HPDE6-E6E7 (cell line): ENCODE measurements around the gene ATP5F1D.

Experiments
- DNase-seq: peaks from one replicate; pipeline ENCODE4 v3.0.0; 2011; ENCODE audit warnings: missing footprints; ENCODE audit errors: extremely low spot score

Gene ATP5F1D

DNA sequence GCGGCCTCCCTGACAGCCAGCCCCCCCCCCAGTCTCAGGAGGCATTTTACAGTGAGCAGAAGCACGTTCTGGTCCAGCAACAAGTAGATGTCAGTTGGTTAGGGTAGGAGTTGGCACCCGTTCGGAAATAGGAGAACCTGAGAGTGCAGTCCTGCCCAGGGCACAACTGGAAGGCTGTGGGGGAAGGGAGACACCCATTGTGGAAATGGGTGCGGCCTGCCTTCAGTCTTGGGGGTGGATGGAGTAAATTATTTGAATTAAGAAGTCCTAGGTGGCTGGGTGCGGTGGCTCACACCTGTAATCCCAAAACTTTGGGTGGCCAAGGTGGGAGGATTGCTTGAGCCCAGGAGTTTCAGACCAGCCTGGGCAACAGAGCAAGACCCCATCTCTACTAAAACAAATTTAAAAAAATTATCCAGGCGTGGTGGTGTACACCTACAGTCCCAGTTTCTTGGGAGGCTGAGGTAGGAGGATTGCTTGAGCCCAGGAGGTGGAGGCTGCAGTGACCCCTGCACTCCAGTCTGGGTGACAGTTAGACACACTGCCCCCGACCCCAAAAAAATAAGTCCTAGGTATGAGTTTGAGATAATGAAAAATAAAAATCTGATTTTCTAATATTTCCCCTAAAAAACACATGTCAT, 28.8 kb downstream of the ATP5F1D start:
- DNase-seq, result no peak

DNA sequence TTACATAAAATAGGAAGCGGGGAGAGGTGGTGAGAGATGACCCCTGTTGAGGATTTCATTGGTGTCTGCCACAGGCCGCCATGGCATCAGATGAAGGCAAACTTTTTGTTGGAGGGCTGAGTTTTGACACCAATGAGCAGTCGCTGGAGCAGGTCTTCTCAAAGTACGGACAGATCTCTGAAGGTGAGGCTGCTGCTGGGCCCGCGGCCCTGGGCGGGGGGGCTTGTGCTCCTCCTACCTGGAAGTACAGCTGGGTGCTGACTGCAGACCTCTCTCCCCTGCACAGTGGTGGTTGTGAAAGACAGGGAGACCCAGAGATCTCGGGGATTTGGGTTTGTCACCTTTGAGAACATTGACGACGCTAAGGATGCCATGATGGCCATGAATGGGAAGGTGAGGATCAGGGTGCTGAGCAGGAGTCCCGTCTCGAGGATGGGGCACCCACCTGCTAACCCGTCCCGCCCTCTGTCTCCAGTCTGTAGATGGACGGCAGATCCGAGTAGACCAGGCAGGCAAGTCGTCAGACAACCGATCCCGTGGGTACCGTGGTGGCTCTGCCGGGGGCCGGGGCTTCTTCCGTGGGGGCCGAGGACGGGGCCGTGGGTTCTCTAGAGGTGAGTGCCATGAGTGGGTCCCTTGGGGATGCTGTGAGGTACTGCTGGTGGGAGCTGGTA, 29.4 kb downstream of the ATP5F1D start:
- no peak for DNase-seq

DNA sequence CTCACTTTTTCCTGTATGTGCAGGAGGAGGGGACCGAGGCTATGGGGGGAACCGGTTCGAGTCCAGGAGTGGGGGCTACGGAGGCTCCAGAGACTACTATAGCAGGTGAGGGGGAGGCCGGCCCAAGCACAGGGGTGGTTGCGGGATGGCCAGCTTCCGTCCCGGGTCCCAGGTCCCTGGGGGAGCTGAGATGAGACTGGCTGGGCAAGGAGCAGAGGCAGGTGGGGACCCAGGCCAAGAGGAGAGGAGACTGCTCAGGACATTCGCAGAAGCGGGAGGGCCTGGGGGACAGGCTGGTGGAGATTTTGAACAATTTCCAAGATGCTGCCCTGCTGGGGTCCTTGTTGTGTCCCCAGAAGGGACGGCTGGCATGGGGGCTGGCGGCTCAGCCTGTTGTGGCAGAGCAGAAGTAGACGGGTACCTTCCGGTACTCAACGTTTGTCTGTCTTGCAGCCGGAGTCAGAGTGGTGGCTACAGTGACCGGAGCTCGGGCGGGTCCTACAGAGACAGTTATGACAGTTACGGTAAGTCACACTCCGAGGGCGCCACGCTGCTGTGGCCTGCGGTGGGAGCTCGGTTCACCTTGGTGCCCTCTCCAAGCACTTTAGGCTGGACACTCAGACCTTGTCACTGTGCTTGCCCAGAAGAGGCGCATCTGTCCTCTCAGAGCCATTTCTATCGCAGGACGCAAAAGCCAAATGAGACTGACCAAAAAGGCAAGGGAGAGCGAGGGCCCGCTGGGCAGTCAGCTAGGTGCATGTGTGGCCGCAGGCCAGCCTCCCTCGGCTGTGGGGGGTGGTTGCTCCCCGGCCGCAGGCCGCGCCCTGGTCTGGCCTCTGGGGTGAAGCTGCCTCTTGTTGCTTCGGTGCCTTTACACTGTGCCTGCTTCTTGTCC, 30.2 kb downstream of the ATP5F1D start:
- DNase-seq, result no peak

DNA sequence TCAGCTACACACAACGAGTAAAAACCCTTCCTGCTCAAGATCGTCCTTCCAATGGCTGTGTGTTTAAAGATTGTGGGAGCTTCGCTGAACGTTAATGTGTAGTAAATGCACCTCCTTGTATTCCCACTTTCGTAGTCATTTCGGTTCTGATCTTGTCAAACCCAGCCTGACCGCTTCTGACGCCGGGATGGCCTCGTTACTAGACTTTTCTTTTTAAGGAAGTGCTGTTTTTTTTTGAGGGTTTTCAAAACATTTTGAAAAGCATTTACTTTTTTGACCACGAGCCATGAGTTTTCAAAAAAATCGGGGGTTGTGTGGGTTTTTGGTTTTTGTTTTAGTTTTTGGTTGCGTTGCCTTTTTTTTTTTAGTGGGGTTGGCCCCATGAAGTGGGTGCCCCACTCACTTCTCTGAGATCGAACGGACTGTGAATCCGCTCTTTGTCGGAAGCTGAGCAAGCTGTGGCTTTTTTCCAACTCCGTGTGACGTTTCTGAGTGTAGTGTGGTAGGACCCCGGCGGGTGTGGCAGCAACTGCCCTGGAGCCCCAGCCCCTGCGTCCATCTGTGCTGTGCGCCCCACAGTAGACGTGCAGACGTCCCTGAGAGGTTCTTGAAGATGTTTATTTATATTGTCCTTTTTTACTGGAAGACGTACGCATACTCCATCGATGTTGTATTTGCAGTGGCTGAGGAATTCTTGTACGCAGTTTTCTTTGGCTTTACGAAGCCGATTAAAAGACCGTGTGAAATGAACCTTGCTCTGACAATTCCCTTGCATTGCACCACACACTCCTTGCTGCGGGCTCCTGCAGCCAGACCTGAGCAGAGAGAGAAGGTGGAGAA, 31.1 kb downstream of the ATP5F1D start:
- DNase-seq, result no peak

DNA sequence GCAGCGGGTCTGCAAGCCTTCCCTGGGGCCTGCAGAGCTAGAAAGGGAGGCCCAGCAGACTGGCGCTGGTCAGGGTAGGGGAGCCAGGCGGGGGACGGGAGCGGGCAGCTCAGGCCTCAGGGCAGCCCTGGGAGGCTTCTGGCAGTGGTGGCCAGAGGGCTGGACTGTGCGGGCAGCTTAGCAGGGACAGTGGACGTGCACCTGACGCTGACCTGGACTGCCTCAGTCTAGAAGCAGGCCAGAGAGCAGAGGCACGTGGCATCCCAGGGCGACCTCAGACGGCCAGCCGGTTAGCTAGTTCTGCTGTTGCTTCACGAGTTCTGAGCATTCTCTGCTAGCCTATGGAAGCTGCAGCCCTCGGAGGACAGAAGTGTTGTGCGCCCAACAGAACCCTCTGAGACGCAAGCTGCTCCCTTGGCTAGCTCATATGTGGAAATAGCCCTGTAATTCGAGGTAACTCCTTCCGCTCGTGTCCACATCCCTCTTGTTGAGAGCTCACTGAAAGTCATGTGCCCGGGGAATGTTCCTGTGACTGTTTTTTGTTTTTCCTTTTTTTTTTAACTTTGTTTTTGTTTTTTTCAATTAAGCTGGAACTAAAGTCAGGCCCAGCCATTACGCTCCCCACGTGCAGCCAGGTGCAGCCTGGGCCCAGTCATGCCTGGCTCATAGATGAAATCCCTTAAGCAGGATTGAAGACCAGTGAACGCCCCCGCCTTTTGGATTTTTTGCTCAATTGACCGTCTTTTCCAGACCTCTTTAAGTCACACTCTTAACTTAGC, 31.9 kb downstream of the ATP5F1D start:
- no peak for DNase-seq

DNA sequence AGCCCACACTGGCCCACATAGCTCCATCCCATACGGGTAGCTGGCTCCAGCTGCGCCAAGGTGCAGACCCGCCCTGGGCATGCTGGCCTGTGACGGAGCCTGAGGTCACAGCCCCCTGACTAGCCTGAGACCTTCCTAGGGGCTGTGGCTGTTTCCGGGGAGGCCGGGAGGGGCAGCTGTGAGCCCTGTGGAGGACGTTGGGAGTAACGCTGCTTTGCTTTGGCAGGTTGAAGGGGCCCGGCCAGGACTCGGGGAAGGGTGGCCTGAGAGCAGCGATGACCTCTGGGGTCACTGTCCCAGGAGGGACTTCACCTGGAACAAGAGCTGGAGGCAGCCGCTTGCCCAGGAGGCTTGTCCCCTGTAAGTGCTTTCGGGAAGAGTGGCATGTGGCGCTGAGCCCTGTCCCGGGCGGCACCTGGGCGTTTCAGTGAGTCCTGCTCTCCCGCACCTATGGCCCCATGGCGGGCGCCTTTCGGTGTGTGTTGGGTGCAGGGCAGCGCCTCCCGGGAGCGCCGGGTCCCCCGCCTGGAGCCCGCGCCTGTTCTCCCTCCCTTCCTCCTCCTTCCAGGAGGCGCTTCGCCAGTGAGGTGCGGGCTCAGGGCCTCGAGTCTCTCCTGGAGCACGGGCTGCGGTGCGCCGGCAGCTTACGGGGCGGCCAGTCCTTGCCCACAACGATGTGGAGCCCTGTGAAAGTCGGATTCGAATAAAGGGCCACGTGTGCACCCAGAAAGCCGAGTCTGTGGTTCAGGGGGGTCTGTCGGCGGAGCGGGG, 32.7 kb downstream of the ATP5F1D start:
- DNase-seq, result no peak

DNA sequence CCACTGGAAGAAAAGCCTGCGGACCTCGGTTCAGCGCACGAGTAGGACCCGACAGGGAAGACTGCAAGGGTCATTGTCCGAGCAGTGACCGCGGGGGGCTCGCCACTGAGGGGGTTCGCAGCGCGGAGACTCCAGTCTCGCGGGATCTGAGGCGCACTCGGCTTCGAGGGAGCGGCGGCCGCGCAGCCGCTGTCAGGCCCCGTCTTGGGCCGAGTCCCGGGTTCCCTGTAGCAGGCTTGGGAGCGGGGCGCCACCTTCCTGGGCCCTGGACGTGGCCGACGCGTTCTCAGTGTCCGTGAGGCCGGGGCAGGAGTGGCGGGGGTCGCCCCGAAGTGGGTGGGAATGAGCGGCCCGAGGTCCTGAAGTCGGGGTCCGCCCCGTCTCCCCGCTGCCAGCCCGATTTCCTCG, 33.3 kb downstream of the ATP5F1D start:
- no peak for DNase-seq

DNA sequence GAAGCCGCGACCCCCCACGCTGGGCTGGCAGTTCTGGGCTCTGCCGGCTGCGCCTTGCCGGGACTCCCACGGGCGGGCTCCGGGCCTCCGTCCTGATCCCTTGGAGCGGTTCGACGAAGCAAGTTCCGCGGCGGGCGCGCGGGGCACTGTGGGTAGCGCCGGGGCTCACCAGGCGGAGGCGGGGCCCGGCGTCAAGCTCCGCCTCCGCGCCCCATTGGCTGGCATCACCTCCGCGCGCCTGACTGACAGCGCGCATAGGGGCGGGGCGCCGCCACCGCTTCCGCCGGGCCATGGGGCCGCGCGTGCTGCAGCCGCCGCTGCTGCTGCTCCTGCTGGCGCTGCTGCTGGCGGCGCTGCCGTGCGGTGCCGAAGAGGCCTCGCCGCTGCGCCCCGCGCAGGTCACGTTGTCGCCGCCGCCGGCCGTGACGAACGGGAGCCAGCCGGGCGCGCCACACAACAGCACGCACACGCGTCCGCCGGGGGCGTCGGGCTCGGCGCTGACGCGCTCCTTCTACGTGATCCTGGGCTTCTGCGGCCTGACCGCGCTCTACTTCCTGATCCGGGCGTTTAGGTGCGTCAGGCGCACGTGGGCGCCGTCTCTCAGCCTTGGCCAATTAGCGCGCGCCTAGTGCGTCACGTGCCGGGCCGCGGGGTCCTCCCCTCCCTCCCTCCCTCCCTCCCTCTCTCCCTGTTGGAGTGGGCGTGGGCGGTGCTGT, 33.9 kb downstream of the ATP5F1D start, which contains the start of gene FAM174C:
Gene FAM174C (plus strand): TSS at position 271 of the 716 bp plus-strand sequence. CDS start 20 bp downstream, at position 291.
- DNase-seq, result peak; percentile 93

DNA sequence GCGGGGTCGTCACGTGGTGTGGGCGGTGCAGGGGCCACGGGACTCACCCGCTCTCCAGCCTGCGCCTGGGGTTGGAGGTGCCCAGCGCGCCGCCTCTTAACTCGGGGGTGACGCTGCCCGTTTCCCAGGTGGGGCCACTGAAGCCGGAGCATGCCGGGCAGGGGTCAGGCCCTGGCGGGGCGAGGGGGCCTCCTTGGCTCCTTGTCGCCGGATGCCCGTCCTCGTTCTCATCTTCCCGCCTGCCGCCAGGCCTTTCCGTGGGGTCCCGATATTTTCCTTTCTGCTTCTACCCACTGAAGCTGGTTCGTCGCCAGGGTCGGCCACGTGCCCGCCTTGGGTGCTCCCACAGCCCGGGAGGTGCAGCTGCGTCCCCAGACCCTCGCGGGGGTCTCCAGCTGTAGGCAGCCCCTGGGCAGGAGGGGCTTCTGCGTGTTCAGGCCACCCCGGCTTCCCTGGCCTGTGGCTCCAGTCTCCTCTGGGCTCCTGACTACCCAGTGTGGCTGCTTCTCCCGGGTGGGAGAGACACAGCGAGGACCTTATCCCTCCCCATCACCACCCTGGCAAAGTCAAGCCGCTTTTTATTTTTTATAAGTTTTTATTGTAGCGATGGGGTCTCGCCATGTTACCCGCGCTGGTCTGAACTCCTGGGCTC, 34.6 kb downstream of the ATP5F1D start:
- no peak for DNase-seq

DNA sequence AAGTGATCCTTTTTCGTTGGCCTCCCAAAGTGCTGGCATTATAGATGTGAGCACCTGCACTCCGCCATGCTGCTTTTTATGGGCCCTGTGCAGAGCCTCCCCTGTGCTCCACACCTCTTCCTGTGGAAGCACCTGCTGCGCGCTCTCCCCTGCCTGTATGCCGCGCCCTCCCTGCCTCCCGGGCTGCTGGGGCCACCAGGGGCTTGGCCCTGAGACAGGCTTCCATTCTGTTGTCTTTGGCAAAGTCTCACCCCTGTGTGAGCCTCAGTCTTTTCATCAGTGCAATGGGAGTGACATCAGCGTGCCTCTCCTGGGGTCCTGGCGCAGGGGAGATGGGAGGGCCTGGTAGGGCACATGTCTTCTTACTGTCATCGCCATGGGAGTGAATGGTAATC, 35.1 kb downstream of the ATP5F1D start:
- DNase-seq, result no peak

DNA sequence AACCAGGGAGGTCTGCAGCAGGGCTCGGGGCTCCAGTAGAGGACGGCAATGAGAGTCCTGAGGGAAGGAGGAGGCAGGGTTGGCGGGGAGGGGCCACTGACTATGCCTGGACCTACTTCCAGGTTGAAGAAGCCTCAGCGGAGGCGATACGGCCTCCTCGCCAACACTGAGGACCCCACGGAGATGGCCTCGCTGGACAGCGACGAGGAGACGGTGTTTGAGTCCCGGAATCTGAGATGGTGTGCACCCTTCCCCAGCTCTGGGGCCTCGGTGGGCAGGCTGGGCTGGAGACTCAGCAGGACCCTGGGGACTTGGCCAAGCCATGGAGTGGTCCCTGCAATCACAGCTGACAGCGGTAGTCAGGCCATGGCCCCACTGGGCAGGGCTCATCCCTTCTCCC, 35.5 kb downstream of the ATP5F1D start:
- DNase-seq, result no peak

DNA sequence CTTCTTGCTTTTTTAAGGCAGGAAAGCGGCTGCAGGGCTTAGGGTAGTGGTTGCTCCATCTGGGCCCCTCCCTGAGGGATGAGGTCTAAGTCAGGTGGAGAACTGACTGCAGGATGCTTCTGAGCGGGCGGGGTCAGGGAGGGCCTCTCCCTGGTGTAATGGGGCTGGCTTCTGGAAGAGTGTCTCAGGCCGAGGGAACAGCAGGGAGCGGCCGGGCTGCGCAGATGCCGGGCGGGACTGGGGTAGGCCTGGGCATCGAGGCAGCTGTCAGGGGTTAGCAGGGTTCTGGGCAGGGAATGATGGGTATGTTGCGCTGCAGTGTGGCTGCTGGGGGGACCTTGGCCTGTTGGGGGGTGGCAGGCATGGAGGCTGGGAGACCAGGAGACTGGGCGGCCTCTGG, 36.5 kb downstream of the ATP5F1D start:
- no peak for DNase-seq

DNA sequence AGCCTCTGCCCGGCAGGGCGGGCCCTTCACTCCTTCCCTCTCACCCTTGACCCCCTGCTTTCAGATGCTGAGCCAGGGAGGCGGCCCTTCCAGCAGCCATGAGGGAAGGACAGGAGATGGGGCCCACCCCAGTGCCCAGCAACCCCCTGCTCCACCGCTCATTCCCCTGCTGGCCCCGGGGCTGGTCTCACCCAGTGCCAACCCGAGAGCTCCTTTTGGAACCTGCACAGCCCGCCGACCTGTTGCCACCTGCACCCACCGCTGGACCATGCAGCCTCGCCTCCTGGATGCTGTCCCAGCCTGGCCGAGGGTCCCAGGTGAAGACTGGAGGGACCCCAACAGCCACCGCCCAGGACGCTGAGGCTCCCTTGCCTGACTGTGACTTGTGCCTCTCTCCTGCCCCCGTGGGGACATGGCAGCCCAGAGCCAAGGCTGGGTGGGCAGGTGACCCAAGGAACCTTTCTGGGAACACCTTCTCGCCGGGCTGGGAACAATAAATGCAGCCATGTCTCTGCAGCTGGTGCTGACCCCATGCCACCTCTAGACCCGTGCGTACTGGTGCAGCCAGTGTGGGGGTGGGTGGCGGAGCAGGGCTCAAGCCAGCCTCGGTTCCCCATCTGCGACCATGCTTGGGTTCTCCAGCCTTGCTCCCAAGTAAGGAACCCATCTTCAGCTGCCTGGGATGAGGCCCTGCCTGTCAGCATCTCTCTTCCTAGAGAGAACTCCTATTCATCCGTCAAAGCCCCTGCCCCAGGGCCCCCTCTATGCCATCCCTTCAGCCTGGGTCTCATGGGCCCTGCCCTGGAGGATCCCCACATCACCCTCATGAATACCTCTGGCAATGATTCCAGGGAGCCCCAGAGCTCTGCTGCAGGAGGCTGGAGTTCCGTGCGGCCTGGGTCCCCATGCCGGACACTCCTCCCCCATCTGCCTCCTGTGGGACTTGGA, 37.4 kb downstream of the ATP5F1D start:
- no peak for DNase-seq

DNA sequence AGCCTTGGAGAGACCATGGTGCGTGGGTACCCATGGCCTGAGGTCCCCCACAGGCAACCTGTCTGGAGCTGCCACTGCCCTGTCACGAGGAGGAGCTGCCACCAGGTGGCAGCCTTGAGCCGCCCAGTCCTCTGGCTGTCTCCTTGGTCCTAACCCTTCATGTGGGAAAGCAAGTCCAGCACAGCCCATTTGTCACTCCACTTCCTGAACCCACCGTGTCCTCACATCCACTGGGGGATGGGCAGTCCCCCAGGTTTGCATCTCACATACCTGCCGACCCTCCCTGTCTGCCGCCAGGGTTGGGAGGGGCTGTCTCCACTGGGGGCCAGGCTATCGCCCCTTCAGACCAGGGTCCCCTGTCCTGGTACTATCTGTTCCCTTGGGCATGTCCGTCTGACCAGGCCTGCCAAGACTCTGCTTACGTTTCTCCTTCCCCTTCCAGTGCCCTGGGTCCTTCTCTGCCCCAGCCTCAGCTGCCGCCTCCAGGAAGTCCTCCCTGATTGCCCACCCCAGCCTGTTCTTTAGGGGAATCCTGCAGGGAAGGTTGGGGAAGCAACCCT, 38.3 kb downstream of the ATP5F1D start:
- no peak for DNase-seq

DNA sequence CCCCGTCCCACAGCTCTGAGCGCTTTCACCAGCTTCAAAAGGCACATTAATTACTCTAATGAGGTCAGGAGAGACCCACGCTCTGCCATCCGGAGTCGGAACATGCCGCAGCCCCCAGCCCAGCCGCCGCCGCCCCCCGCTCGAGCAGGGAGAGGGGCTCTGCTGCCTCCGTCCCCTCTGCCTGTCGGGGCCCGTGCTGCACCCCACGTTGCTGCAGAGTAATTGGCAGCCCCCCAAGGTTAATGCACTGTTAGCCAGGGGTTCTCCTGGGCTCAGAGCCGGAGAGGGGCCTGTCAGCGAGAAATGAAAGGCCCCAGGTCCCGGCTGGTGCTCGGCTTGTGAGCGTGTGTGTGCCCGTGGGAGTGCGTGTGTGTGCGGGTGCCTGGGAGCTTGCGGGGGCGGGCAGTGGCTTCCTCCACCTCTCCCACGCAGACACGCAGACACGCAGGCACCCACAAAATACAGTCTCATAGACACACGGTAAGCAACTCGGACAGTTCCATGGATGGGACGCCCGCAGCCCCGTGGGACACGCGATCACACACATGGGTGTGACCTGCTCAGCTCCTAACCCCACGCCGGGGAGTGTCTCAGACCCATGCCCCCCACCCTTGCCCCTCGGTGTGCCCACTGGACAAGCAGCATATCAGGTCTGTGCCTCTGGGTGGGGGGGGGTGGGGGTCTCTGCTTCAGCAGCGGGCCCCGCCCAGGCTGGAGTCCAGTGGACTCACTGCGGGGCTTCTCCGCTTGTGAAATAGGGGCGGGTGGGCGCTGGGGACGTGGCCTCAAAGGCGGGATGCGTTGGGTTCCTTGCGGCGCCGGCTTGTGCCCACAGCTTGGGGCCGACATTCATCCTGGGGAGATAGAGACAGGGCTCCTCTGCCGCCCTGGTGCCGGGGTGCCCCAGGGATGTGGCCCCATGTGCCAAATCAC, 39.4 kb downstream of the ATP5F1D start:
- no peak for DNase-seq

DNA sequence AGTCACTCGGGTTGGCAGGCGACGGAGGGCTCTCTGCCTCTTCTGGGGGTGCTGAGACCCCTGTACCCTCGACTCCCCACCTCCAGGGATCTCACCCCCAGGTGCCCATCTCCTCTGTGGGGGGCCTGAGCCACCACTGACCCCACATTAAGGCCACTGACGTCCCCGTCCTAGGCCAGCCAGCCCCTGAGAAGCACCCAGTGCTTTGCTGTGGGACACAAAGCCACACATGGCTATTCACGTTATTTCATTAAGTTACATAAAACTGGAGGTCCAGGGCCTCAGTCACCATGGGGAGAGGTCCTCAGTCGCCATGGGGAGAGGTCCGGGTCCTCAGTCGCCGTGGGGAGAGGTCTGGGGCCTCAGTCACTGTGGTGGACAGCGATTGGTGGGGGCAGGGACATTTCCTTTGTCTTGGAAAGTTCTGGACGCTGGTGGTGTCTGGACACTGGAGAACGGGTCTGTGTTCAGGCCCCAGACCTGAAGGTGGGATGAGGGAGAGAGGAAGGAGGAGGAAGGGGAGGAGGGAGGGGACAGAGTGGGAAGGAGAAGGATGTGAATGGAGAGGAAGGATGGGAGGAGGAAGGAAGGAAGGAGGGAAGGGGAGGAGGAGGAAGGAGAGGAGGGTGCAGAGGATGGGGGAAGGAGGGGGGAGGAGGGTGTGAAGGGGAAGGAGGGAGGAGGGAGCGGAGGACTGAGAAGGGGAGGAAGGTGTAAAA, 40.2 kb downstream of the ATP5F1D start:
- no peak for DNase-seq
